Common myeloid progenitor, CD34-positive (primary cell): ENCODE measurements around the gene CLC.
"Not testable (repeated sequence)": the region's sequence is repeated elsewhere in the genome, so short reads cannot be mapped to it uniquely, and the experiment has no call there.

Source experiments
- CTCF ChIA-PET: fragments of 350-600 bp; sonication (Branson Sonifier 250); formaldehyde crosslinking; loops from one replicate; lab custom pipeline; 2021; ENCODE audit warnings: antibody characterized with exemption; lab: Charles Lee
- POLR2A ChIA-PET: fragments of 350-600 bp; sonication (Branson Sonifier 250); formaldehyde crosslinking; loops from one replicate; lab custom pipeline; 2021; ENCODE audit warnings: antibody characterized with exemption; lab: Charles Lee
- DNase-seq, 3 donors: peaks; one replicate each; pipeline versions ENCODE4 v3.0.0 to v3.0.0-alpha.2; 2013
- H3K27ac ChIP-seq, 2 experiments: 1 replicate in 1 of 2; 2 replicates in 1 of 2; pipeline ENCODE4 v1.7.0; 2013; ENCODE audit warnings: inconsistent platforms in 2 of 2, low read length in 2 of 2, mild to moderate bottlenecking in 2 of 2, low read depth in 1 of 2, moderate library complexity in 1 of 2; ENCODE audit not compliant: severe bottlenecking in 2 of 2, insufficient read depth in 1 of 2, poor library complexity in 1 of 2
- H3K27me3 ChIP-seq, 5 experiments: replicated peaks in 2 of 5; 1 replicate in 3 of 5; 2 replicates in 2 of 5; pipeline versions ENCODE4 v1.6.1 to v1.7.0; 2013; ENCODE audit warnings: low read length in 4 of 5, mild to moderate bottlenecking in 2 of 5, moderate library complexity in 2 of 5, inconsistent platforms in 1 of 5; ENCODE audit not compliant: insufficient read depth in 5 of 5, control insufficient read depth in 4 of 5
- H3K36me3 ChIP-seq, 4 experiments: 1 replicate in 2 of 4; 2 replicates in 2 of 4; pipeline versions ENCODE4 v1.6.1 to v1.7.0; 2013; ENCODE audit warnings: low read length in 3 of 4, control low read depth in 1 of 4, mild to moderate bottlenecking in 1 of 4; ENCODE audit not compliant: control insufficient read depth in 4 of 4, insufficient read depth in 4 of 4
- H3K4me1 ChIP-seq, 4 experiments: 1 replicate in 3 of 4; 2 replicates in 1 of 4; pipeline versions ENCODE4 v1.6.1 to v1.7.1; 2013; ENCODE audit warnings: low read length in 3 of 4, mild to moderate bottlenecking in 3 of 4, control low read depth in 1 of 4, inconsistent platforms in 1 of 4, moderate library complexity in 1 of 4; ENCODE audit not compliant: control insufficient read depth in 4 of 4, insufficient read depth in 4 of 4; ENCODE audit errors: control extremely low read depth in 1 of 4
- H3K4me3 ChIP-seq, 7 experiments: 1 replicate in 4 of 7; 2 replicates in 3 of 7; pipeline versions ENCODE4 v1.5.1 to v1.7.0; 2013; ENCODE audit warnings: mild to moderate bottlenecking in 7 of 7, low read length in 6 of 7, moderate library complexity in 6 of 7, inconsistent platforms in 2 of 7, low read depth in 2 of 7, control low read depth in 1 of 7; ENCODE audit not compliant: insufficient read depth in 4 of 7, control insufficient read depth in 1 of 7; ENCODE audit errors: extremely low read depth in 1 of 7
- H3K9me3 ChIP-seq, 5 experiments: 1 replicate in 4 of 5; 2 replicates in 1 of 5; pipeline versions ENCODE4 v1.6.1 to v1.7.1; 2013; ENCODE audit warnings: low read length in 4 of 5, mild to moderate bottlenecking in 2 of 5, inconsistent platforms in 1 of 5, low read depth in 1 of 5, moderate library complexity in 1 of 5; ENCODE audit not compliant: control insufficient read depth in 4 of 5, insufficient read depth in 2 of 5; ENCODE audit errors: control extremely low read depth in 1 of 5
- WGBS: methylation state at CpG from one replicate; pipeline ENCODE4 v1.1.5; 2013; ENCODE audit not compliant: insufficient coverage; 5-methylcytosine and 5-hydroxymethylcytosine counted together

The CLC gene

GRCh38 chr19:39761851-39762250 is 24.0 kb upstream of the CLC start:
- POLR2A ChIA-PET, H3K4me3 ChIP-seq, H3K9me3 ChIP-seq, DNase-seq, H3K4me1 ChIP-seq, H3K36me3 ChIP-seq, H3K27ac ChIP-seq: not testable (repeated sequence)
- no CpG with 5 or more reads among the region's 1 CpG for WGBS
- peaks cover 3 to 21% (median 9%) of the 10 kb centered on the region in 5 experiments for H3K27me3 ChIP-seq
- CTCF ChIA-PET = interaction anchor here (1.0 kb wide), 1 partner anchor 82 kb away, joined by 3 read pairs; no protein-coding TSS in a partner anchor

DNA sequence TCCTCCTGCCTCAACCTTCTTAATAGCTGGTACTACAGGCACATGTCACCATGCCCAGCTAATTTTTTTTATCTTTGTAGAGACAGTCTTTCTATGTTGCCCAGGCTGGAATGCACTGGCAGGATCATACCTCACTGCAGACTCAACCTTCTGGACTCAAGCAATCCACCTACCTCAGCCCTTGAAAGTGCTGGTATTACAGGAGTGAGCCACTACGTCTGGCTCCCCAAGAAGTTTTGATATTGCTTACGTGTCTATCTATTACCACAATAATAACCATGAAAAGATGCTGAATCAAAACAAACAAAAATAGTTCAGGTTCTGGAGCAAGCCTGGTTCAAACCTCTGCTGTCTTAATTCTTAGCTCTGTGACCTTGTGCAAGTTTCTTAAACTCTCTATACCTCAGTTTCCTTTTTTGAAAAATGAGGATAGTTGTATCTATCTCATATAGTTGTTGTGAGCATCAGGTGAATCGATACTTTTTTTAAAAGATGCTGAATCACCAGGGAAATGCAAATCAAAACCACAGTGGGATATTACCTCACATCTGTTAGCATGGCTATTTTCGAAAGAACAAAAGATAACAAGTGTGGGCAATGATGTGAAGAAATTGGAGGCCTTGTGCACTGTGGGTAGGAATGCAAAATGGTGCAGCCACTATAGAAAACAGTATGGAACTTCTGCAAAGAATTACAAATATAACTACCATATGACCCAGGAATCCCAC is 21.8 kb upstream of the CLC start:
- Histone ChIP-seq H3K36me3 (no peaks in the 10 kb centered on the region), H3K4me1 (no peaks in the 10 kb centered on the region), H3K27me3 (peaks cover 4 to 31% (median 16%) of the 10 kb centered on the region in 5 experiments), H3K27ac (no peak overlapping the region), H3K9me3 (peaks cover 0 to 2% (median 0%) of the 10 kb centered on the region in 5 experiments), H3K4me3 (no peak overlapping the region)
- DNase-seq = no peak
- POLR2A ChIA-PET = no interaction called here
- CTCF ChIA-PET = no interaction called here
- 58% methylated on average over 3 of the region's 4 CpGs for WGBS

DNA sequence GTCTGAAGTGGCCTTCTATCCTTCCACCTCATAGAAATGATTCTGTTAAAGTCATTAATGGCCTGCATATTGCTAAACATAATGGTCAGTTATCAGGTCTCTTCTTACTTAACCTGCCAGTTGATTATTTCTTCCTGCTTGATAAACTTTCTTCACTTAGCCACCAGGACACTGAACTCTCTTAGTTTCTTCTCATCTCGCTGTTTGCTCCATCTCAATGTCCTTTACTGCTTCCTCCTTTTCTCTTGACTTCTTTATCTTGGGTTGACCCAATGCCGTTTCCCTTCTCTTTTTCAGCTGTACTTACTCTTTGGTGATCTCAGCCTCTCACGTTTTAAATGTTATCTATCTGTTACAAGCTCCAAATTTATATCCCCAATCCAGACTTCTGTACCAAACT is 17.1 kb upstream of the CLC start:
- Histone ChIP-seq H3K4me3 (no peak overlapping the region), H3K9me3 (peaks cover 0 to 2% (median 0%) of the 10 kb centered on the region in 5 experiments), H3K4me1 (no peaks in the 10 kb centered on the region), H3K36me3 (no peaks in the 10 kb centered on the region), H3K27me3 (peaks cover 4 to 35% (median 16%) of the 10 kb centered on the region in 5 experiments), H3K27ac (no peak overlapping the region)
- WGBS = 43% methylated on average over 3 of the region's 3 CpGs
- DNase-seq = peak in 1 of 3 donors; percentile 6
- ChIA-PET POLR2A (no interaction called here), CTCF (interaction anchor here (1.0 kb wide), 1 partner anchor 12 kb away, joined by 5 read pairs; no protein-coding TSS in a partner anchor)

GRCh38 chr19:39754544-39754943 is 16.7 kb upstream of the CLC start:
- Histone ChIP-seq H3K27ac (no peak overlapping the region), H3K4me1 (no peaks in the 10 kb centered on the region), H3K9me3 (no peaks in the 10 kb centered on the region), H3K36me3 (no peaks in the 10 kb centered on the region), H3K4me3 (no peak overlapping the region), H3K27me3 (peaks cover 4 to 35% (median 16%) of the 10 kb centered on the region in 5 experiments)
- DNase-seq = no peak
- 100% methylated on average over 1 of the region's 2 CpGs for WGBS
- ChIA-PET POLR2A (no interaction called here), CTCF (interaction anchor here (1.0 kb wide), 1 partner anchor 12 kb away, joined by 5 read pairs; no protein-coding TSS in a partner anchor)

DNA sequence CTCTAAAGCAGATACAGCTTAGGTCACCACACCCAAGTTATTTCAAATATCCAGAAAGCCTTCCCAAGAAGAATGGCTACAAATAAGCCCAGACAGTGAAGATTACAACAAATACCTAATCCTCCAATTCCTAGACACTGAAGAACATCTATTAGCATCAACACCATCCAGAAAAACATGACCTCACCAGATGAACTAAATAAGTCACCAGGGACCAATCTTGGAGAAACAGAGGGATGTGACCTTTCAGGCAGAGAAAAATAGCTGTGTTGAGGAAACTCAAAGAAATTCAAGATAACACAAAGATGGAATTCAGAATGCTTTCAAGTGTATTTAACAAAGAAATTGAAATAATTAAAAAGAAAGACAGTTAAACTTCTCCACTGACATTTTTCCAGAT is 15.0 kb upstream of the CLC start:
- H3K27ac ChIP-seq = no peak overlapping the region
- ChIA-PET POLR2A (no interaction called here), CTCF (no interaction called here)
- no peaks in the 10 kb centered on the region for H3K36me3 ChIP-seq
- H3K9me3 ChIP-seq = no peaks in the 10 kb centered on the region
- no peak for DNase-seq
- H3K4me3 ChIP-seq = no peak overlapping the region
- H3K4me1 ChIP-seq = no peaks in the 10 kb centered on the region
- peaks cover 0 to 28% (median 13%) of the 10 kb centered on the region in 5 experiments for H3K27me3 ChIP-seq

- H3K9me3 ChIP-seq = no peaks in the 10 kb centered on the region
- no peaks in the 10 kb centered on the region for H3K4me1 ChIP-seq
- peaks cover 0 to 24% (median 13%) of the 10 kb centered on the region in 5 experiments for H3K27me3 ChIP-seq
- no peaks in the 10 kb centered on the region for H3K36me3 ChIP-seq
- no peak overlapping the region for H3K27ac ChIP-seq
- ChIA-PET POLR2A (no interaction called here), CTCF (no interaction called here)
- H3K4me3 ChIP-seq = no peak overlapping the region
- no peak for DNase-seq
These were observed 14.6 kb upstream of the CLC start for GRCh38 chr19:39752390-39752789.

GRCh38 chr19:39749981-39750380 is 12.2 kb upstream of the CLC start:
- no peak for DNase-seq
- ChIA-PET POLR2A (no interaction called here), CTCF (no interaction called here)
- H3K9me3 ChIP-seq = no peaks in the 10 kb centered on the region
- H3K4me3 ChIP-seq = no peak overlapping the region
- H3K4me1 ChIP-seq = no peaks in the 10 kb centered on the region
- no peaks in the 10 kb centered on the region for H3K36me3 ChIP-seq
- WGBS = 84% methylated on average over 5 of the region's 5 CpGs
- peaks cover 0 to 10% (median 7%) of the 10 kb centered on the region in 5 experiments for H3K27me3 ChIP-seq
- H3K27ac ChIP-seq = no peak overlapping the region
